ENCODE measurements around the gene FOCAD. TPM values are rescaled to one million over a fixed set of nuclear protein-coding genes. Genes with fewer than 3 reads are reported as not detected.

FOCAD gene
- total RNA-seq, 4 donors from 2014 or later = 15.7 to 39.9 (median 25.4) TPM

- no peaks in the 10 kb centered on the region for H3K4me1 ChIP-seq
- H3K36me3 ChIP-seq = no peaks in the 10 kb centered on the region
- peak in 1 of 2 donors; percentile 24 for DNase-seq (ENCODE audit: low spot score in 2 of 2)
- no peak overlapping the region for H3K4me3 ChIP-seq
- no peak overlapping the region for H3K27ac ChIP-seq
- 65 to 72% methylated on average over 7 of the region's 7 CpGs for WGBS, 2 donors
- H3K9me3 ChIP-seq = no peaks in the 10 kb centered on the region
- no peaks in the 10 kb centered on the region for H3K27me3 ChIP-seq
- TF ChIP-seq POLR2A (IDR thresholded peaks at IDR 0.05) = no peak
These were observed 43.5 kb upstream of the FOCAD start for GRCh38 chr9:20640331-20641187.

DNA sequence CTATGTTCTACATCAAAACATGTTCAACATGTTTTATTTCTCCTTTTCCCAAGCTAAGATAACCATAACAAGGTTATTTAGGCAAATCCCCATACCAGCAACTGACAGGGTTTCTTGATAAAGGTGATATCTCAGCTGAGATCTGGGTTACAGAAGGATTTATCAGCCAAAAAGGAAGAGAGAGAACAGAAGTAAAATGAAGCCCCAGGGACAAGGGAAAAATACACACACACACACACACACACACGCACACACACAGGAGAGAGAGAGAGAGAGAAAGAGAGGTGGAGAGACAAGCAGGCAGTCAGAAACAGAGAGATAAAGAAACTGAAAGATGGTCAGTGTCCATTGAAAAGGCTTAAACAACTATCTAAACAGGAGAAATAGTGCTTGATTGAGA is 42.0 kb upstream of the FOCAD start:
- H3K4me1 ChIP-seq = no peaks in the 10 kb centered on the region
- no peak overlapping the region for H3K27ac ChIP-seq
- no peaks in the 10 kb centered on the region for H3K36me3 ChIP-seq
- no peak for TF ChIP-seq POLR2A (IDR thresholded peaks at IDR 0.05)
- no peak for TF ChIP-seq EP300 (IDR thresholded peaks at IDR 0.05)
- TF ChIP-seq, protein P1, sequence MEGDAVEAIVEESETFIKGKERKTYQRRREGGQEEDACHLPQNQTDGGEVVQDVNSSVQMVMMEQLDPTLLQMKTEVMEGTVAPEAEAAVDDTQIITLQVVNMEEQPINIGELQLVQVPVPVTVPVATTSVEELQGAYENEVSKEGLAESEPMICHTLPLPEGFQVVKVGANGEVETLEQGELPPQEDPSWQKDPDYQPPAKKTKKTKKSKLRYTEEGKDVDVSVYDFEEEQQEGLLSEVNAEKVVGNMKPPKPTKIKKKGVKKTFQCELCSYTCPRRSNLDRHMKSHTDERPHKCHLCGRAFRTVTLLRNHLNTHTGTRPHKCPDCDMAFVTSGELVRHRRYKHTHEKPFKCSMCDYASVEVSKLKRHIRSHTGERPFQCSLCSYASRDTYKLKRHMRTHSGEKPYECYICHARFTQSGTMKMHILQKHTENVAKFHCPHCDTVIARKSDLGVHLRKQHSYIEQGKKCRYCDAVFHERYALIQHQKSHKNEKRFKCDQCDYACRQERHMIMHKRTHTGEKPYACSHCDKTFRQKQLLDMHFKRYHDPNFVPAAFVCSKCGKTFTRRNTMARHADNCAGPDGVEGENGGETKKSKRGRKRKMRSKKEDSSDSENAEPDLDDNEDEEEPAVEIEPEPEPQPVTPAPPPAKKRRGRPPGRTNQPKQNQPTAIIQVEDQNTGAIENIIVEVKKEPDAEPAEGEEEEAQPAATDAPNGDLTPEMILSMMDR (IDR thresholded peaks at IDR 0.05) = no peak
- H3K9me3 ChIP-seq = no peaks in the 10 kb centered on the region
- H3K27me3 ChIP-seq = no peaks in the 10 kb centered on the region
- 63 to 66% methylated on average over 1 of the region's 1 CpG for WGBS, 2 donors
- no peak for DNase-seq (ENCODE audit: low spot score in 2 of 2)
- H3K4me3 ChIP-seq = no peak overlapping the region

DNA sequence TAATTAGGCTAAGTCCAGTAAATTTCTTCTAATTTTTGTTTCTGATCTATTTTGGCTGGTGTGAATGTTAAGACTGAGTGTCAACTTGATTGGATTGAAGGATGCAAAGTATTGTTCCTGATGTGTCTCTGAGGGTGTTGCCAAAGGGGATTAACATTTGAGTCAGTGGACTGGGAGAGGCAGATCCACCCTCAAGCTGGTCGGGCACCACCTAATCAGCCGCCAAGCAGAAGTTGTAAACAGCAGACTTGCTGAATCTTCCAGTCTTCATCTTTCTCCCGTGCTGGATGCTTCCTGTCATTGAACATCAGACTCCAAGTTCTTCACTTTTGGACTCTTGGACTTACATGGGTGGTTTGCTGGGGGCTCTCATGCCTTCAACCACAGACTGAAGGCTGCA is 40.4 kb upstream of the FOCAD start:
- Histone ChIP-seq H3K27ac (no peak overlapping the region), H3K9me3 (no peaks in the 10 kb centered on the region), H3K4me1 (no peaks in the 10 kb centered on the region), H3K36me3 (no peaks in the 10 kb centered on the region), H3K27me3 (no peaks in the 10 kb centered on the region), H3K4me3 (no peak overlapping the region)
- TF ChIP-seq EP300 (IDR thresholded peaks at IDR 0.05) (no peak), POLR2A (IDR thresholded peaks at IDR 0.05) (no peak)
- TF ChIP-seq, protein P1 (IDR thresholded peaks at IDR 0.05) = no peak
- DNase-seq (ENCODE audit: low spot score in 2 of 2) = no peak
- WGBS, 2 donors = 70 to 77% methylated on average over 3 of the region's 3 CpGs

GRCh38 chr9:20646656-20647055 is 37.4 kb upstream of the FOCAD start:
- TF ChIP-seq, protein P1 (IDR thresholded peaks at IDR 0.05) = no peak
- TF ChIP-seq POLR2A (IDR thresholded peaks at IDR 0.05) (no peak), EP300 (IDR thresholded peaks at IDR 0.05) (no peak)
- Histone ChIP-seq H3K4me1 (no peaks in the 10 kb centered on the region), H3K27ac (no peak overlapping the region), H3K9me3 (no peaks in the 10 kb centered on the region), H3K4me3 (no peak overlapping the region), H3K36me3 (no peaks in the 10 kb centered on the region), H3K27me3 (no peaks in the 10 kb centered on the region)
- no peak for DNase-seq (ENCODE audit: low spot score in 2 of 2)
- WGBS, 2 donors = 92 to 93% methylated on average over 4 of the region's 4 CpGs

- H3K27me3 ChIP-seq = no peaks in the 10 kb centered on the region
- DNase-seq (ENCODE audit: low spot score in 2 of 2) = no peak
- no peak overlapping the region for H3K27ac ChIP-seq
- 30 to 33% methylated on average over 1 of the region's 1 CpG for WGBS, 2 donors
- TF ChIP-seq EP300 (IDR thresholded peaks at IDR 0.05) (no peak), POLR2A (IDR thresholded peaks at IDR 0.05) (no peak)
- TF ChIP-seq, protein P1 (IDR thresholded peaks at IDR 0.05) = no peak
- H3K9me3 ChIP-seq = no peaks in the 10 kb centered on the region
- H3K4me1 ChIP-seq = no peaks in the 10 kb centered on the region
- H3K4me3 ChIP-seq = no peak overlapping the region
- H3K36me3 ChIP-seq = no peaks in the 10 kb centered on the region
These were observed 34.7 kb upstream of the FOCAD start for GRCh38 chr9:20649381-20649780.
